COLO829 (cell line): ENCODE measurements around the gene UBAC2.
"Not testable (repeated sequence)": the region's sequence is repeated elsewhere in the genome, so short reads cannot be mapped to it uniquely, and the experiment has no call there.

ENCODE experiments used
- DNase-seq: peaks from one replicate; pipeline ENCODE4 v3.0.0; 2012; ENCODE audit warnings: low spot score

The UBAC2 gene

DNA sequence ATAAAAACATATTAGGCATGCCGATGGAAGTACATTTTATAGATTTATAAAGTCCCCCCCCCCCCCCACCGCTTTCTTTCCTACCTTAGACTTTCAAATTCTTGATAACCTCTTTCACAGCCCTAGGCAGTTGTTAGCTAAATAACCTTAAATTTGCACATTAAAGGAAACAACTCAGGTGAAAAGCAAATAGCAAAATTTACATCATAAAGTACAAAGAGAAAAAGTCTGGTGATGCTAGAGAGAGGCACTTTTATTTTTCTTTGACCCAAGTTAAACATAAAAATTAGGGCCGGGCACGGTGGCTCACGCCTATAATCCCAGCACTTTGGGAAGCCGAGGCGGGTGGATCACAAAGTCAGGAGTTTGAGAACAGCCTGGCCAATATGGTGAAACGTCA, 15.0 kb upstream of the UBAC2 start:
- no peak for DNase-seq

DNA sequence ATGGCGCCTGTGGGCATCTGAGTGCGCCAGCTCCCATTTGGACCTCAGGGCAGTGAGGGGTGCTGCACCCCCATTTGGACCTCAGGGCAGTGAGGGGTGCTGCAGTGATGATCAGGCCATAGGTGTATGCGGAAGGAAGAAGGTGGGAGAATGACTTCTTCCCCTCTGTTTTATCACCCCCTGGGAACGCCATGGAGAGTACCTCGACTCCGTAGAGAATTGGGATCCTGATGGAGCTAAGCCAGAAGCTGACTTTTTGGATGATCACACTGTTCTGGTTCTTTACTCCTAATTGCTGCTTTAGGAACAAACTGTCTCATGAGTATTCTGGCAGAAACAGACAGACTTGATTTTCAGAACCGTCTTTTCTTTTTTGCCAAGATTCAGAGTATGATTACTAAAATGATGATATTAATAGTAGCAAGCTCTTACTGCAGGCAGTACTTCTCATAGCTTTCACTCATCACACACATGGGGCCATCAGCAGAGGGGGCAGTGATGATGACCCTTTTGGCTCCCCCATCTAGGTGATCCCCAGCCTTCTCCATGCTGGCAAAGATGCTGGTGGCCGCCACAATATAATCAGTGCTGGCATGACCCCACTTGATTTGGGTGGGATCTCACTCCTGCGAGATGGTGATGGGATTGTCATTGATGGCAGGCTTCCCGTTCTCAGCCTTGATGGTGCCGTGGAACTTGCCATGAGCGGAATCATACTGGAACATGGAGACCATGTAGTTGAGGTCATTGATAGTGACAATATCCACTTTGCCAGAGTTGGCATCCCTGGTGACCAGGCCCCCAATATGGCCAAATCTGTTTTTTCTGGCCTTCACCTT, 10.3 kb upstream of the UBAC2 start:
- DNase-seq, result no peak

DNA sequence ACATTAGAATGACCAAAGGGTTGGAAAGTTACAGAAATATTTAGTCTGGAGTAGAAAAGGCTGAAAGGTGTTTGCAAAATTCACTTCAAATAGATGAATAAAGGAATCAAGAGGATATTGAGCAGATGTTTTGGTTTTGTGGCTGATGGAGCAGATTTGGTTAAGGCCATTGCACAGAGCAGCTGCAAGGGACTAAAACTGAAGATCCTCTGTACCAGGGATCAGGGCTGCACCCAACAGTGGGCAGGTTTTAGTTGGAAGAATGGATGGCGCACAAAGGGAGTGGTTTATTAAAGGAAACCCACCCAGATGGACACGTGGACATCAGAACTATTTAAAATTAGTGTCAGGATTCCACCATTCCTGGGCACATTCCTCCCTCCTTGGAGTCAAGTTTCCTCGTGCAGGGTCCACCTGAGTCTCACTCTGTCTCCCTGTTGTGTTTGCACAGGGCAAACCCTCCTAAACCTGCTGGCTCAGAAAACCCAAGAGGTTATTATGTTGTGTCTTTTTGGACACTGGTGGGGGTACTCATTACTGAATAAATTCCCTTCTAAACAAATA, 9.2 kb upstream of the UBAC2 start:
- DNase-seq, result no peak

GRCh38 chr13:99191900-99192399, 8.7 kb upstream of the UBAC2 start:
- DNase-seq, result no peak

DNA sequence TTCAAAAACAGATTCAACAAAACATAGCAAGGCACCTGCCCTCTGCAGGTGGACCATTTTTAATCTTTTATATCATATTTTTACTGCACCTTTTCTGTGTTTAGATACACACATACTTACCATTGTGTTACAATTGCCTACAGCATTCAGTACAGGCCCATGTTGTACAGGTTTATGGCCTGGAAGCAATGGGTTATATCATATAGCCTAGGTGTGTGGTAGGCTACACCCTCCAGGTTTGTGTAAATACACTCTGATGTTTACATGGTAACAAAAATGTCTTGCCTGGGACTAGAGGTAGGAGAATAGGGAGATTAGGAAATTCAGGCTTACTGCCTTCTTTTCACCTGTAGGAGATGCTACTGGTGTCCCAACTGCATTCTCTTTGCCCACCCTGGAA, 8.2 kb upstream of the UBAC2 start:
- no peak for DNase-seq

- DNase-seq, result no peak
Observed at GRCh38 chr13:99193152-99193551, 7.5 kb upstream of the UBAC2 start.

DNA sequence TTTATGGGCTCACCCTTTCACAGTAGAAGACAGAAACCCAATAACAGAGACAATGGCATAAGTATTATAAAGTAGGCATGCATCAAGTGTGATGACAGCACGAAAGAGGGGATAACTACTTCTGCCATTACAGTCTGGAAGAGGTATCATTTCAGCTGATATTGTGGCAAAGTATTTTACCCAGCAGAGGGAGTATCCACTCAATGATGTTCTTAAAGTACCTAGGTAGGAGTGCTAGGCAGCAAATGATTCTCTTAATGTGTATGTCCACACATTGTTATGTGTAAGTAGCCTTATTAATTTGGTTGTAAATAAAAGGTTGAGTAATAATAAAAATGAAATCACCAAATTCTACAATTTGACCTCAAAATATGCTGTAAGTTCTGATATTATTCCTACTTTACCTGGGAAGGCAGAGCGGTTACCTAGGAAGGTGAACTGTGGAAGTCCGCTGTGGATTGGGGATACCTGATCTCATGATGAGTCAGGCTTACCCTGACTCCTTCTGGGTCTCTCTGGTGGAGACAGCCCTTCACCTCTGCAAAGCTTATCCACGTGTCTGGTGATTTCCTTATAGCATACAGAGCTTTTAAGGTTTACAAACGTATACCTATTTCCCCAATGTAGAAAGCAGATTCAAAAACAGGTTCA, 4.1 kb upstream of the UBAC2 start:
- DNase-seq, result no peak

DNA sequence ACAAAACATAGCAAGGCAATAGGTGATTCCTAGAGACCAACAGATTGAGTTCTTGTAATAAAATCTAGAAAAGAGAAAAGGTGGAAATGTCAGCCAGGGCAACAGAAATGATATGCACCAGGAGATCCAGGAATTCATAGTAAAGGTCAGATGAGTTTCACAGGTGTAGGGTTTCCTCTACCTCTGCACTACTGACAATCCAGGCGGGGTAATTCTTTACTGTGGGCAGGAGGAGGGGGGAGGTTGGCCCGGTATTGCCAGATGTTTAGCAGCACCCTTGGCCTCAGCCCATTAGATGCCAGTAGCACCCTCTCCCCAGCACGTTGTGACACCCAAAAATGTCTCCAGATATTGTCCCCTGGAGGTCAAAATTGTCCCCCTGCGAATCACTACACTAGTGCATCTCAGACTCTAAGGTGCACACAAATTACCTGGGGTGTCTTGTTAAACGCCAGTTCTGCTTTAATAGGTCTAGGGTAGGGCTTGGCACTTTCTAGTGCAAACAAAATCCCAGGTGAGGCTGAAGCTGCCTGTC, 3.5 kb upstream of the UBAC2 start:
- DNase-seq, result no peak

DNA sequence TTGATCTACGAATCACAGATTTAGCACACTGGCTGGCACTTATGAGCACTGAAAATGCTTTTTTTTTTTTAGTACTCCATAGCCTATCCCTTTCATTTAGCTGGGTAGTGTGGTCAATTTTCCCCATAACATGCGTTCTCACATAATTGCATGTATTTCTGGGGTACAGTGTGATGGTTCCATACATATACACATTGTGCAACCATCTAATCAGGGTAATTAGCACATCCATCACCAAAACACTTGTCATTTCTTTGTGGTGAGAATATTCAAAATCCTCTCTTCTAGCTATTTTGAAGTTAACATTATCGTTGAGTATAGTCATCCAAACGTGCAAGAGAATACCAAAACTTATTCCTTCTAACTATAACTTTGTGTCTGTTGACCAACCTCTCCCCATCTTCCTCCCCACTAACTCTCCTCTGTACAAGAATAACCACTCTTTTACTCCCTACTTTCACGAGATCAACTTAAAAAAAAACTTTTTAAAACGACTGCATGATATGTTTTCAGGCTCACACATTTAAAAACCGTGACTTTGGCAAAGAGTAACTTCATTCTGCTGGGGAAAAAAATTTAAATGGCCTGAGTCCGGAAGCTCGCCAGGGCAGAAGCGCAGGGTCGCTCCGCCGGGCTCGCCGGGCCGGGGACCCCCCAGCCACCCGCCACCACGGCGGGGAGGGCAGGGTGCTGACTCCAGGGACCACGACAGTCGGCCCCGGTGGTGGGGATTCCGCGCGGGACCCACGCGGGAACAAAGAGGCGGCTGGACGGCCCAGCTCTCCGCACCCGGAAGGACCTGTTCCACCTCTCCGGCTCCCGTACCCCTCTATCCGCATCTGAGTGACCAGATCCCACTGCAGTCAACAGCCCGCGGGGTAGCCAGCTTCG, 868 bp upstream of the UBAC2 start:
- DNase-seq, result no peak

DNA sequence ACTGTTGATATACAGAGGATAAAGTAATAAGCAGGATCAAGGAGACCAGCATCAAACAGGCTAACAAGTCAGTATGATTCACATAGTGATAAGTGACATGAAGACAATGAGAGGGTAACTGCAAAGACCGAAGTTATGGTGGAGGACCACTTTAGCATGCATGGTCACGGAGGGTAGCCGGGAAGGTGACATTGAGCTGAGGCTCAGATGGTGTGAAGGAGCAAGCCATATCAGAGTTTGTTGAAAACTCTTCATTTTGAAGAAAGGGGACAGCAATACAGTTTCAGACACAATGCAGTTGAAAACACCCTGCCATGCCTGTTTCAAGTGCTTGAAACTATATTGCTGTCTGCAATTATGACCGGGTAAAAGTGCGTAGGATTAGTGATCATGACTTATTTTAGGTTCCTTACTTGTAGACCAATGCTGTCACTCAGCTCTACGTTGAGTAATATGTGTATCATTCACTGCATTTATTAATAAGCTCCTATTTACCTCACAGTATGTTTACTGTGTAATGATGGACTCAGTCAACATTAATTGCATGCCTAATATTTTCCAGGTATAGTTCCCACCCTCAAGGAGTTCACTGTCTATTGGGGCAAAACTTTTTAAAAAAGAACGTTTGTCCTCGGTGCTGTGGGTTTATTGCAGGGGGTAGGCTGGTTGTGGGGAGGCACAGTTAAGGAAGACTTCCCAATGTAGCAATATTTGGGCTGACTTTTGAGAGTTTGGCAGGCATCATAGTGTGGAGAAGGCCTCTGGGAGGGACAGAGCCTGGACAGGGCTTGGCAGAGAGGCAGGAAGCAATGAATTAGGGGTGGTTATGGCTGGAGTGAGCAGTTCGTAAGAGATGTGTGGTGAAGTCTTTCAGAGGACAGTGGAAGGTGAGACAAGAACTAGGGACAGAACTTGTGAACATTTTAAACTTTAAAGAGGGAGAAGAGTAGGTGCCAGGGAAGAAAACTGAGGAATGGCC, 3.2 kb downstream of the UBAC2 start:
- no peak for DNase-seq

DNA sequence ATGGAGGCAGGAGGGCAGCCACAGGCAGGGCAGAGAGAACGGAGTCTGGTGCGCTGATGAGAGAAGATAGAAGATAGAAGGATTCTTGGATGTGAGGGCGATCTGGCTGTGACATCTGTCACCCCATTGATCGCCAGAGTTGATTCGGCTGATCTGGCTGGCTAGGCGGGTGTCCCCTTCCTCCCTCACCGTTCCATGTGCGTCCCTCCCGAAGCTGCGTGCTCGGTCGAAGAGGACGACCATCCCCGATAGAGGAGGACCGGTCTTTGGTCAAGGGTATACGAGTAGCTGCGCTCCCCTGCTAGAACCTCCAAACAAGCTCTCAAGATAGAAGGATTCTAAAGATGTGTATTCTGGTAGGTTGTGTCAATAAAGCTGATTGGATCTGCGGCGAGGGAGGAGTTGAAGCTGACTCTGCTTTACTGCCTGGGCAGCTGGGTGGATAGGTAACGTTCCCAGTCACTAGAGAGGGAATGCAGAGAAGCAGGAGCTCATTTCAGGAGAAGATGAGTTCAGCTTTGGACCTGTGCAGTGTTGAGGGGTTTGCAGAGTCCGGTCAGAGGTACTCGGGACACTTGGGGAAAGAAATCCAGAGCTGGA, 5.1 kb downstream of the UBAC2 start:
- no peak for DNase-seq

DNA sequence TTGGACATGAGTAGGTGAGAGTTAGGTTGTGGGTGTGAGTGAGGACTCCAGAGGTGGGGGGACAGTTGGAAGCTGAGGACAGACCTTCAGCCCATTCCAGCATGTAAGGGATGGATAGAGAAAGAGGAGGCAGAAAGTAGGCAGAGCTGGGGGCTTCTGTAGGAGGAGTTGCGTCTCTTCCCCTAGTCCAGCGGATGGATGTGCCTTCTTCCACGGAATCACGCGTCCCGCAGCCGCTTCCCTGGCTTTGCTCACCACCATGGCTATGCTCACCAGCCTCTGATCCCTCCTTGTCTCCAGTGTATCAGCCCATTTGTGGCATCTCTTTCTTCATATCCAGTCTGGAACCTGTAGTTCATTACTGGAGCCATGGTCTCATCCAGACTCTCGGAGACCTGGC, 5.6 kb downstream of the UBAC2 start:
- no peak for DNase-seq

DNA sequence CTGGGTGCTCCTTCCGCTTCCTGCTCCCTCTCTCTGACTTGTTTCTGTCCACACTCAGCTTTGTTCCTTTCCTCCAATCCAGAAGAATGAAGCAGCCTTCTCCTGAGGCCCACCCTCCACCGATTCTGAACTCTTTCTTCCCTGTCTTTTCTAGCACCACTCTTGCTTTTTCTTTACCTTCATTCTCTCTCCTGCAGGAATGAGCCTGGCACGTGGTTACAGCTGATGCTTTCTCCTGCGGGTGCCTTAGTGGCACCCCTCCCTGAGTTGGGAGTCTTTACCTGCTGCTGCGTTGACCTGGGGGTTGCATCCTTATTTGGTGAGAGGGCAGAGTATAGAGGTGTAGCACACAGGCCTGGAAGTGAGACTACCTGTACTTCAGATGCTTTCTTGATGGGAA, 6.2 kb downstream of the UBAC2 start:
- DNase-seq, result no peak

DNA sequence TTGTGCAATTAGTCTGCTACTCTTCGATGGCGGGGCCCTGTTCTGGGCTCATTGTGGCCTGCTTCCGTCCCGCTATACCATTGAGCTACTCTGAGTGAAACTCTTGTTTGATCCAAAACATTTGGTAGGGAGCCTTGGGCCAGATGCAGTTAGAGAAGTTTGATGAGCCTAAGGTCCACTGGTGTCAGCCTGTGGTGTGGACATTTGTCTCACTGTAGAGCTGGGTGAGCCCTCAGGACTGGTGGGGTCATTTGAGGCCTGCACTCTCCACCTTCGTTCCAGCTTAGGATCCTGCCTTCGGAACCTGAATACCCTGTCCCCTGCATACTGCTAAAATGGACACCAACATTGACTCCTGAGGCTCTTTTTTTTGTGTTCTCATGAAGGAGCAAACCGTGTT, 6.9 kb downstream of the UBAC2 start:
- DNase-seq, result no peak

- DNase-seq, result no peak
Observed at GRCh38 chr13:99208185-99208584, 7.5 kb downstream of the UBAC2 start.

DNA sequence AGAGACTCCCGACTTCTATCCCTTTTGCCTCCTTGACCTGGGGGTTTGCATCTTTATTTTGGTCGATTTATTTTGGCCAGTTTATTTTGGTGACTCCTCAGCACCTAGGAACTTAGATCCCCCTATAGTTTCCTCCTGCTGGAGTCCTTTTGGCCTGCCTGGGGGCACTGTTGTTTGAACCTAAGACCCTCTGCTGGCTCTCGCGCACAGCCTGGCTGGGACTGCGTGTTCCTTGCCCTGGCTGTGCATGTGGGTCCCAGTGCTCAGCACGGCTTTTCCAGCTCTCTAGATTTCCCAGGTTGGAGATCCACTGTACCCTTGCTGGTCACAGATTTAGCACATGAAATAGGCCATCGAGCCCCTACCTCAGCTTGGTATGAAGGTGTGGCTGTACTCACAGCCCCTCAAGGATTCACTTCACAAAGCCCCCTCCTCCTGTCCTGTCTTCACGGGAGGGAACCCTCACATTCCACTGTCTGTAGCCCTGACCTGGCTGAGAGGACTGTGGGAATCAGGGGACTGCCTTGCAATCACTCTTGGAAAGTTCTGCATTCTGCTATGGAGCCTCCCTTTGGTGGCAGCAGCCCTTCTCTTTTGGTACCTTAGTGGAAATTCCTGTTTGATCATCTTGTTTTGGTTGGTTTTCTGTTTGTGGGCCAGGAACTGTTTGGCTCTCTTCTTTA, 8.3 kb downstream of the UBAC2 start:
- DNase-seq, result no peak

DNA sequence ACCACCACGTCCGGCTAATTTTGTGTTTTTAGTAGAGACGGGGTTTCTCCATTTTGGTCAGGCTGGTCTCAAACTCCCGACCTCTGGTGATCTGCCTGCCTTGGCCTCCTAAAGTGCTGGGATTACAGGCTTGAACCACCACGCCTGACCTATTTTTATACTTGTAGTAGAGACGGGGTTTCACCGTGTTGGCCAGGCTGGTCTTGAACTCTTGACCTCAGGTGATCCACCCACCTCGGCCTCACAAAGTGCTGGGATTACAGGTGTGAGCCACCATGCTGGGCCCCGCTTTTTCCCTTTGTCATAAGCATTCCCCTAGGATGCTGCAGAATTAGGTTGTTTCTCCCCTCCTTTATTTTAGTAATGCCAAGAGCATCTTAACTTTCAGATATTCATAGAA, 10.0 kb downstream of the UBAC2 start:
- not testable (repeated sequence) for DNase-seq

DNA sequence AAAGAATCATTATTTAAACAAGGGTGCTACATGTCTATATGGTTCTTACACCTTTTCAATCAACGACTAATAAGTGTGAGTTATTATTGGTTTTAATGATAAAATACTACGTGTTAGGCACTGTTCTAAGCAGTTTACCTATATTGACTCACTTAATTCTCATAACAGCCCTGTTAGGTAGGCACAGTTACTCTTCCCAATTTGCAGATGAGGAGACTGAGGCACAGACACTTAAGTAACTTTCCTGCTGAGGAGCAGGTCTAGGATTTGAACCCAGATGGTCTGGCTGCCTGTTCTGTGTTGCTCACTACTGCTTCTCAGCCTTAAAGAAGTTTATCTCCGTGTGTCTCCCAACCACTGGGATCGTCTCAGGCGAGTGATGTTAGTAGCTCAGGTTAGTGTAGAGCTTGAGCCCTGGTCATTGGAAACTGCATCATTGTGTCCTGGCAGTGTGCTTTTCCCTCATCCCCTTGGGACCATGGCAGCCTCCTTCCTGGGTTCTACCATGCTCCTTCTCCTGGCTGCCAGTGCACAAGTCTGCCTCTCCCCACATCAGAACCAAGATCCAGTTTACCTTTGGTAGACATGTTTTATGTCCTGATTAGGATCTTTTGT, 10.9 kb downstream of the UBAC2 start:
- no peak for DNase-seq

GRCh38 chr13:99214232-99214631, 13.6 kb downstream of the UBAC2 start:
- no peak for DNase-seq
